GM21447 (cell line): ENCODE measurements around the gene CRB3.
A peak's percentile ranks its signal among the peaks of the same experiment; 100 is the strongest.

Experiments
- ATAC-seq: cut with Tn5 transposase; IDR thresholded peaks from one replicate; pipeline ENCODE4 v1.9.1; 2021; ENCODE audit not compliant: unreplicated experiment

CRB3 gene

DNA sequence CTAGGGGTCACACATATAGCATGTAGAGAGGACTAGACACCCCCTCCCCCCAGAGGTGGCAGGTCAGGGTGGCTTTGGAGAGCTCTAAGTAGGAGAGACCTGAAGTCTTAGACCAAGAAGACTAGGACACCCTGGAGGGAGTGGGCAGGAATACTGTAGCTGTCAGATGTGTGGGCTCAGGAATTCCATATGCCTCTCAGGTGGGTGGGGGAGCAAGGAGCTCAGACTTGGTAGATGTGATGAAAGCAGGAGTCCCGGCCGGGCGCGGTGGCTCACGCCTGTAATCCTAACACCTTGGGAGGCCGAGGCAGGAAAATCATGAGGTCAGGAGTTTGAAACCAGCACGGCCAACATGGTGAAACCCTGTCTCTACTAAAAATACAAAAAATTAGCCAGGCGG is 1.6 kb downstream of the CRB3 start:
- no peak for ATAC-seq

GRCh38 chr19:6466526-6467248 is 2.6 kb downstream of the CRB3 start:
- ATAC-seq: no peak

DNA sequence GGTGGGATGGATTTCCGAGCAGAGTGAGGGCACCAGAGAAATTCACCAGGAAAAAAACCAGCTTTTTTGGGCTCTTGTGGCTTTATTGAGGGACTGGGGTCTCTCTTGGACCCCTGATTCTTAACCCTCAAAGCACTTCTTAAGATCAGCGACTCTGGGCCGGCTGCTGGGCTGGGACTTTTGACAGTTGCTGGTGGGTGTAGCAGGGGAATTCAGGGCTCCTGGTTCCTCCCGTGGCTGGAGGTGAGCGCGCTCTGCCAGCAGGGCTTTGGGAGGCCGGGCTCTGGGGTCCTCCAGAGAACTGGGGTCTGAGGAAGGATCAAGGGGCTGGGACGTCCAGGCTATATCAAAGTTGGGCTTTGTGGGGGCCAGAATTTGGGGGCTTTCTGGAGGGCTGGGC is 3.3 kb downstream of the CRB3 start:
- ATAC-seq: no peak

- ATAC-seq: no peak
Measured at GRCh38 chr19:6470173-6470572, 6.1 kb downstream of the CRB3 start.

- ATAC-seq: no peak
Measured at GRCh38 chr19:6471076-6471475, 7.0 kb downstream of the CRB3 start.

DNA sequence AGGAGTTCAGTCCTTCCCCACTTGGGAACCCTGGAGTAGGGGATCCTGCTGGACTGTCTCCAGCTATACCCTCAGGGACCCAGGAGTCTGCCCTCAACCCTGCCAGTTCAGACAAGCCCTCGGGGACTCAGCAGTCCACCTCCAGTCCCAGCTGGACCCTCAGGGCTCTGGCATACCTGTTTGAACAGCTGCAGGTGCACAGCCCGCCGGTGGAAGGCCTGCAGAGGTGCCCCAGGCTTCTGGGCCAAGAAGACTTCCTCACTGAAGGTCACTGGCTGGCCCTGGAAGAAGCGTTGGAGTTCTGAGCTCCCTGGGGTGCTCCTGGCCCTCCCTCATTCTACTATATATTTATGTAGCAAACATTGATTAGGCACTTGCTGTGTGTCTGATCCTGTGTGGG is 8.6 kb downstream of the CRB3 start:
- no peak for ATAC-seq

DNA sequence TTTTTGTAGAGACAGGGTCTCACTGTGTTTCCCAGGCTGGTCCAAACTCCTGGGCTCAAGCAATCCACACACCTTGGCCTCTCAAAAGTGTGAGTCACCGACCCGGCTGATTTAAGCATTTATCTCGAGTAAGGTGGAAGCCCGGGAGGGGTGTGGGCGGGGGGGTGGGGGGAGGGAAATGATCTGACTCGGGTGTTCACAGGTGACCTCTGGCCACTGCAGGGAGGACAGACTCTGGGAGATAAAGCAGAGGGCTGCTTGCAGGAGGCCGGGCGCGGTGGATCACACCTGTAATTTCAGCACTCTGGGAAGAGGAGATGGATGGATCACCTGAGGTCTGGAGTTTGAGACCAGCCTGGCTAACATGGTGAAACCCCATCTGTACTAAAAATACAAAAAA is 9.6 kb downstream of the CRB3 start:
- no peak for ATAC-seq

GRCh38 chr19:6475321-6476108 is 11.4 kb downstream of the CRB3 start:
- no peak for ATAC-seq

DNA sequence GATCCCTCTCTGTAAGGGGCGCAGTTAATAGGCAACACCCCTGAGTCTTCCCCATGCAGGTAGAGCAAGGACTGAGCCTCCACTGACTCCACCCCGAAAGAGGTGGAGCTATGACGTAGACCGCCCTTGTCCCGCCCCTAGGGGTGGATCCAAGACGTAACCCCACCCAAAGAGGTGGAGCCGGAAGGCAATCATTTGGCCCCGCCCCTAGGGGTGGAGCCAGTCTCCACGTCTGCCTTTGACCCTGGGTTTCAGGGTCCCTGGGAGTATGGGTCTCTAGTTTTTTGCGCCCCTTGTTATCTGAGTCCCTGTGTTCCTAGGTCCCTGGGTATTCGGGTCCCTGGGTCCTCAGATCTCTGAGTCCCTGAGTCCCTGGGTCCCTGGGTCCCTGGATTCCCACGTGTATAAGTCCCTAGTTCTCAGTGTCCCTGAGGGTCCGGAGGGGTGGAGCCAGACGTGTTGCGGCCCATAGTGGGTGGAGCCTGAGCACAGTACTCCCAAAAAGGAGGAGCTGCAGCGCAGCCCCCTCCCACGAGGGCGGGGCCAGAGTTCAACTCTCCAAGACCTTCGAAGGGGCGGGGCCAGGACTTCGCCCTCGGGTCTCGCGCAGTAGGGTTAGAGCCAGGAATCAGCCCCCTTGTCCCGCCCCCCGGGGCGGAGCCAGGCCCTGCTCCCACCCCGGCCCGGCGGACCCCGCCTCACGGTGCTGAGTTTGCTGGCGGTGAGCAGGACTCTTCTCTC is 12.3 kb downstream of the CRB3 start:
- no peak for ATAC-seq

DNA sequence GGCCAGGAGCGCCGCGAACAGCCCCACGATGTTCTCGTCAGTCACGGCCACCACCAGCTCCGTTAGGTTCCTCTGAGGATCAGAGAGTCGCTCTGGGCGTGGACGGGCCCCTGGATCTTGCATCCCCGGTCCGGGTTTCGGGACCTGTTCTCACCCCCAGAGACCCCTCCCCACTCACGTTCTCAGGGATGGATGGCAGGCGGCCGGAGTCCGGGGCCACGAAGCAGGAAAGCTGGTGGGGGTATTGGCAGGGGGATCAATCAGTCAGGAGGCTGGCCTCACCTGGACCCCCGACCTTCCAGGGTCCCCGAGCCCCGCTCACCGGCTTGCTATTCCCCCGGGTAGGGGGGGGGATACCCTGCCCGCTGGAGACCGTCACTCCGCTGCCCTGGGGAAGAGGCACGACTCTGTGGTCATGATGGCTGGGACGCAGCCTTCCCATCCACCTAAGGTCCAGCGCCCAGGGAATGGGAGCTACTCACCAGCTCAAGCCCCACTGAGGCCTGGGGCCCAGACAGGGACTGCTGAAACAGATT is 12.9 kb downstream of the CRB3 start:
- no peak for ATAC-seq

GRCh38 chr19:6478815-6479214 is 14.7 kb downstream of the CRB3 start:
- no peak for ATAC-seq

DNA sequence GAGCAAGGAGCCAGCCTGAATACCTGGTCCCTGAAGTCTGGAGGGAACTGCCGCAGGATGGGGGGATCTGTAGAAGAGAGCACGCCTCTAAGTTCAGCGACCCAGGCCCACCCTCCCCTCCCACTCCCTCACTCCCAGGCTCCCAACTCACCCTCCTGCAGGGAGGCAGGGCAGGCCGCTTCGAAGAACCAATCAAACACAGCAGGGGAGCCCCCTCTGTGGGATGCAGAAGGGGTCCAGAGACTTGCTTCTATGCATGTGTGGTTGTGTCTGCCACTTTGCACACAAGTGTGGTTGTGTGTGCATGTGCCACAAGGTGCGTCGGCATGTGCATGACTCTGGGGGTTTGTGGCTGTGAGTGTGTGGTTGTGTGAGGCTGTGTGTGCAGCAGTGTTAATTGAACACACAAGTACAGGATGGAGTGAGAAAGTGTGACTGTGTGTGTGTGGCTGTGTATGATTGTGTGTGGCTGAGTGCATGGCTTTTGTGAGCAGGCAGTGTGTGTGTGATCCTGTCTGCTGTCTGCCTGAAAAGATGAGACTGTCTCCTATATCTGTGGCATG is 15.8 kb downstream of the CRB3 start:
- ATAC-seq: no peak

- ATAC-seq: no peak
Measured at GRCh38 chr19:6480848-6481415, 16.9 kb downstream of the CRB3 start.

DNA sequence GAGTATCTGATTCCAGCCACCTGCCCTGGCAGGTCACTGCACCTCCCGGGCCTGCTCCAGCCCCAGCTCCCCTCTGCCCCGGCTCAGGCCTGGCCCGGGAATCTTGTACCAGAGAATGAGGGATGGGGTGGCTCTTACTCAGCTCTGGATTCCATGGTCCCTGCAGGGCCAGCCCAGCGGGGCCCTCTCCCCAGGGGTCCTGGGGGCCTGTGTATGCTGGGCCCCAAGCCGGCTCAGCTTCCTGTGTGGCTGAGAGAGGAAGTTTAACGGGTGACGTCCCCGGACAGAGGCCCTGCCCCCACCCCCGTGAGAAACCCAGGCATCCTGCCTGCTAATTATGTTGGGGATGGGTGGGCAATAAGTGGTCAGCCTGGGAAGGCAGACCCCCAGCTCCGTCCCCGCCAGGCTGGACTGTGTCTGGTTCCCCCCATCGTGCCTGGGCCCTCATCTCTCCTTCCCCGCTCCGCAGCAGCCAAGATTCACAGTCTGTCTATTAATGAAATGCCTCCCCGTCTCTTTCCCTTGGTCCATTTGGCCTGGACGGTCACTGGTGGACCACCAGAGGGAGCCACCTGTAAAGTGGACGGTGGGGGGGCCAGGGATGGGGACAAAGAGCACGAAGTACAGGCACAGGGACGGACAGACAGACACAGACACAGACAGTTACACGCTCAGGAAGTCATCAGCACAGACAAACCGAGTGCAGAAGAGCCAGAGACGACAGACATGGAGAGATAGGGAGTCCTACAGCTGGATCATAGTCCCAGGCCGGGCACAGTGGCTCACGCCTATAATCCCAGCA is 17.7 kb downstream of the CRB3 start, which contains the start of gene DENND1C:
TSS of gene DENND1C (minus strand) at position 247 of the 802 bp plus-strand sequence. CDS start at position 155, 92 bp downstream.
- no peak for ATAC-seq

- ATAC-seq: no peak
Measured at GRCh38 chr19:6482343-6482686, 18.2 kb downstream of the CRB3 start.

DNA sequence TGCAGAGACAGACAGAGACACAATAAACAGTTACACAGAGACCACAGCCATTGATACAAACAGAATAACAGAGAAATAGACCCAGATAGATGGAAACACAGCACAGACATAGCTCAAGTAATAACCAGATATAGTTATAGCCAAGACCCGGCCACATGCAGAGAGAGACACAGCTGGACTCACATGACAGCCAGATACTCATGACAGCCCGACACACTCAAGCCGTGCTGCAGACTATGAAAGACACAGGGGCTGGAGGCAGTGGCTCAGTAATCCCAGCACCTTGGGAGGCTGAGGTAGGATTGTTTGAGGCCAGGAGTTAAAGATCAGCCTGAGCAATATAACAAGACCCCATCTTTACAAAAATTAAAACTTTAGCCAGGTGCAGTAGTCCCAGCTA is 19.2 kb downstream of the CRB3 start:
- ATAC-seq: no peak

DNA sequence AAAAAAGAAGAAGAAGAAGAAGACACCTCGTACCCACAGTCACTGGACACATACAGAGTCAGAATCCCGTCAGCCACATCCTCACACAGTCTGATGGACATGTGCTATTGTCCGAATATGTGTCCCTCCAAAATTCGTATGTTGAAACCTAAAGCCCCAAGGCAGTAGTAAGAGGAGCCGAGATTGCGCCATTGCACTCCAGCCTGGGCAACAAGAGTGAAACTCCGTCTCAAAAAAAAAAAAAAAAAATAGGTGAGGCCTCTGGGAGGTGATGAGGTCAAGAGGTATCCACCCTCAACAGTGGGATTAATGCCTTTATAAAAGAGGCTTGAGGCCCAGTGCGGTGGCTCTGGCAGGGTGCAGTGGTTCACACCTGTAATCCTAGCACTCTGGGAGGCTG is 20.2 kb downstream of the CRB3 start:
- no peak for ATAC-seq

GRCh38 chr19:6484831-6485230 is 20.8 kb downstream of the CRB3 start:
- ATAC-seq: no peak

DNA sequence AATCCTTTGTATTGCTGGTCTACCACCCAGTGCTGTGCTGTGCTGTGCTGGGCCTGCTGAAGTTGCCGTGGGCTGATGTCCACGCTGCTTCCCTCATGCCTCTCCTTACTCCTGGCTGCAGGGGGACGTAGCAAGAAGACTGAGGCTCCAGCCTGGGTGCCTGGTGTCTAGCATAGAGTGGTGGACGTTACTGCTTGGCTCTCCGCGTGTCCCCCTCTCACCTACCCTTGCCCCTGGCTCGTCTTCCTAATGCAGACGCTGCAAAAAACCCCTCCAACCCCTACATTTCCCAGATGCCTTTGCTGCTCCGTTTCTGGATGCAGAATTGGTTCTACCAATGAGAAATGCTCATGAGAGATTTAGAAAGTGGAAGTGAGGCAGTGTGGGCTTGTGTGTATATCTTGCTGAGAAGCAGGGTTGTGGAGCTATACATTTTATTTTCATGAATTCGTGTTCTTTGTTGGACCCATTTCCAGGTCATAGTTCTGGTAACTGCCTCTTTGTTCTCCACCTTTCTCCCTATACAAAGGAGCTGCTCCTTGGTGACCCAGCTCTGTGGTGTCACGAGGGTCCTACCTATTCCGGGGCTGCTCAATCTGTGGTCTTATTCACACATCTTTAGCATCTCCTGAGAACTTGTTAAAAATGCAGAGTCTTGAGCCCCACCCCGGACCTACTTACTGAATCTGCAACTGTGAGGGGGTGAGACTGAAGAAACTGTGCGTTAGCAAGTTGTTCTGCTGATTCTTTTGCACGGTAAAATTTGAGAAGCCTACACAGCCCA is 25.4 kb downstream of the CRB3 start:
- peak; percentile 57 for ATAC-seq
